Panc1 (cell line): ENCODE data around the gene REV3L.

Experiments
- POLR2AphosphoS5 ChIP-seq: IDR thresholded peaks from 2 replicates; pipeline ENCODE4 v1.6.1; 2012; ENCODE audit warnings: mild to moderate bottlenecking, low read depth, low read length, moderate library complexity
- SIN3A ChIP-seq: IDR thresholded peaks from 2 replicates; pipeline ENCODE4 v1.6.1; 2012; ENCODE audit warnings: low read depth, mild to moderate bottlenecking, low read length, moderate library complexity, borderline replicate concordance; ENCODE audit not compliant: insufficient read depth
- TCF7L2 ChIP-seq: IDR thresholded peaks from 2 replicates; pipeline ENCODE4 v1.6.1; 2011; ENCODE audit warnings: mild to moderate bottlenecking, low read depth, low read length, inconsistent platforms
- TF ChIP-seq, protein P1 (sequence below): fragments of 450-650 bp; IDR thresholded peaks from 2 replicates; pipeline ENCODE4 v1.5.1; 2017; ENCODE audit warnings: mild to moderate bottlenecking
- TF ChIP-seq, protein P2 (sequence below), 2 experiments: IDR thresholded peaks; 2 replicates each; pipeline ENCODE4 v1.6.1; 2011 to 2012; ENCODE audit warnings: low read depth in 2 of 2, control low read depth in 1 of 2, low read length in 1 of 2, mild to moderate bottlenecking in 1 of 2, moderate library complexity in 1 of 2; ENCODE audit not compliant: insufficient read depth in 1 of 2

GRCh38 chr6:111482959-111483735 is at the start of gene REV3L:
- TF ChIP-seq SIN3A = peak; percentile 95
- TF ChIP-seq, protein P1, sequence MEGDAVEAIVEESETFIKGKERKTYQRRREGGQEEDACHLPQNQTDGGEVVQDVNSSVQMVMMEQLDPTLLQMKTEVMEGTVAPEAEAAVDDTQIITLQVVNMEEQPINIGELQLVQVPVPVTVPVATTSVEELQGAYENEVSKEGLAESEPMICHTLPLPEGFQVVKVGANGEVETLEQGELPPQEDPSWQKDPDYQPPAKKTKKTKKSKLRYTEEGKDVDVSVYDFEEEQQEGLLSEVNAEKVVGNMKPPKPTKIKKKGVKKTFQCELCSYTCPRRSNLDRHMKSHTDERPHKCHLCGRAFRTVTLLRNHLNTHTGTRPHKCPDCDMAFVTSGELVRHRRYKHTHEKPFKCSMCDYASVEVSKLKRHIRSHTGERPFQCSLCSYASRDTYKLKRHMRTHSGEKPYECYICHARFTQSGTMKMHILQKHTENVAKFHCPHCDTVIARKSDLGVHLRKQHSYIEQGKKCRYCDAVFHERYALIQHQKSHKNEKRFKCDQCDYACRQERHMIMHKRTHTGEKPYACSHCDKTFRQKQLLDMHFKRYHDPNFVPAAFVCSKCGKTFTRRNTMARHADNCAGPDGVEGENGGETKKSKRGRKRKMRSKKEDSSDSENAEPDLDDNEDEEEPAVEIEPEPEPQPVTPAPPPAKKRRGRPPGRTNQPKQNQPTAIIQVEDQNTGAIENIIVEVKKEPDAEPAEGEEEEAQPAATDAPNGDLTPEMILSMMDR = no peak
- peak; percentile 94 for TF ChIP-seq POLR2AphosphoS5
- TF ChIP-seq, protein P2, sequence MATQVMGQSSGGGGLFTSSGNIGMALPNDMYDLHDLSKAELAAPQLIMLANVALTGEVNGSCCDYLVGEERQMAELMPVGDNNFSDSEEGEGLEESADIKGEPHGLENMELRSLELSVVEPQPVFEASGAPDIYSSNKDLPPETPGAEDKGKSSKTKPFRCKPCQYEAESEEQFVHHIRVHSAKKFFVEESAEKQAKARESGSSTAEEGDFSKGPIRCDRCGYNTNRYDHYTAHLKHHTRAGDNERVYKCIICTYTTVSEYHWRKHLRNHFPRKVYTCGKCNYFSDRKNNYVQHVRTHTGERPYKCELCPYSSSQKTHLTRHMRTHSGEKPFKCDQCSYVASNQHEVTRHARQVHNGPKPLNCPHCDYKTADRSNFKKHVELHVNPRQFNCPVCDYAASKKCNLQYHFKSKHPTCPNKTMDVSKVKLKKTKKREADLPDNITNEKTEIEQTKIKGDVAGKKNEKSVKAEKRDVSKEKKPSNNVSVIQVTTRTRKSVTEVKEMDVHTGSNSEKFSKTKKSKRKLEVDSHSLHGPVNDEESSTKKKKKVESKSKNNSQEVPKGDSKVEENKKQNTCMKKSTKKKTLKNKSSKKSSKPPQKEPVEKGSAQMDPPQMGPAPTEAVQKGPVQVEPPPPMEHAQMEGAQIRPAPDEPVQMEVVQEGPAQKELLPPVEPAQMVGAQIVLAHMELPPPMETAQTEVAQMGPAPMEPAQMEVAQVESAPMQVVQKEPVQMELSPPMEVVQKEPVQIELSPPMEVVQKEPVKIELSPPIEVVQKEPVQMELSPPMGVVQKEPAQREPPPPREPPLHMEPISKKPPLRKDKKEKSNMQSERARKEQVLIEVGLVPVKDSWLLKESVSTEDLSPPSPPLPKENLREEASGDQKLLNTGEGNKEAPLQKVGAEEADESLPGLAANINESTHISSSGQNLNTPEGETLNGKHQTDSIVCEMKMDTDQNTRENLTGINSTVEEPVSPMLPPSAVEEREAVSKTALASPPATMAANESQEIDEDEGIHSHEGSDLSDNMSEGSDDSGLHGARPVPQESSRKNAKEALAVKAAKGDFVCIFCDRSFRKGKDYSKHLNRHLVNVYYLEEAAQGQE (IDR thresholded peaks at IDR 0.05; ENCODE audit: insufficient read depth in 1 of 2, low read depth in 2 of 2, low read length in 1 of 2) = peak in 1 of 2 experiments; percentile 47; a peak in 2 of 4 replicates
- no peak for TF ChIP-seq TCF7L2
